ENCODE measurements around the gene AKT3.
"Not testable (repeated sequence)": the region's sequence is repeated elsewhere in the genome, so short reads cannot be mapped to it uniquely, and the experiment has no call there.

AKT3 gene

DNA sequence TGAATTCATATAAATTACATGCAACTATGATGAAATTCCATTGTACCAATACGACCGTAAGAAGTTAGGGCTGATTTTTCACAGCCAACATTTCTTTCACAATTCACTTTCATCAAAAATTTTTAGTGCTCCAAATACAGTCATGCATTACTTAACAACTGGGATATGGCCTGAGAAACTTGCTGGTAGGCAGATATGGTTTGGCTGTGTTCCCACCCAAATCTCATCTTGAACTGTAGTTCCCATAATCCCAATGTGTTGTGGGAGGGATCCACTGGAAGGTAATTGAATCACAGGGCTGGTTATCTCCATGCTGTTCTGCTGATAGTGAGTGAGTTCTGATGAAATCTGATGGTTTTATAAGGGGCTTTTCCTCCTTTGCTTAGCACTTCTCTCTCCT lies 244.4 kb downstream of the AKT3 start:
- in situ Hi-C loops (cut with MboI; ENCODE audit: low sequenced_read_pairs), result no loop called here
- DNase-seq (ENCODE audit: low spot score in 2 of 2), result no peak

DNA sequence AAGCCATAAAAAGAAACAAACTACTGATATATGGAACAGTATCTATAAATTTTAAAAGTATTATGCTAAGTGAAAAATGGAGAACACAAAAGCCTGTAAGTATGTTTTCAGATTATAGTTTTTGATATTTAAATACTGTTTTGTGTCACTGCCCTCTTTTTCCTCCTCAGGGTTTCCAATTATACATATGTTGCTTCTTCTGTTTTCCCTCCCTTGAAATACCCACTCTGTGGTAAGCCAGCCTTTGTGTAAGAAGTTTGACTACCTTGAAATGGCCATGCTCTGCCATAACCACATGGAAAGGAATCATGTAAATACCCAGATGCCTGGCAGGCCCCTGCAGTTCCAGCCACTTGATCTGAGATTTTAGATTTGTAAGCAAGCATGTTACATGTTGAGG lies 248.3 kb downstream of the AKT3 start:
- Histone ChIP-seq H3K36me3 (replicated peaks) (no peaks in the 10 kb centered on the region), H3K9me3 (no peaks in the 10 kb centered on the region), H3K4me1 (no peaks in the 10 kb centered on the region; the same call in 1 of the 2 replicates), H3K27me3 (ENCODE audit: low read depth) (no peaks in the 10 kb centered on the region), H3K4me3 (no peak overlapping the region)
- in situ Hi-C loops (cut with MboI; ENCODE audit: low sequenced_read_pairs), result no loop called here
- DNase-seq (ENCODE audit: low spot score in 2 of 2), result no peak

More for the DNA sequence above, 244.4 kb downstream of the AKT3 start:
- Histone ChIP-seq H3K36me3 (replicated peaks) (no peaks in the 10 kb centered on the region), H3K4me3 (no peak overlapping the region), H3K4me1 (peaks cover 2% of the 10 kb centered on the region; the same call in 1 of the 2 replicates), H3K9me3 (no peaks in the 10 kb centered on the region; the same call in 1 of the 2 replicates), H3K27me3 (ENCODE audit: low read depth) (no peaks in the 10 kb centered on the region)

DNA sequence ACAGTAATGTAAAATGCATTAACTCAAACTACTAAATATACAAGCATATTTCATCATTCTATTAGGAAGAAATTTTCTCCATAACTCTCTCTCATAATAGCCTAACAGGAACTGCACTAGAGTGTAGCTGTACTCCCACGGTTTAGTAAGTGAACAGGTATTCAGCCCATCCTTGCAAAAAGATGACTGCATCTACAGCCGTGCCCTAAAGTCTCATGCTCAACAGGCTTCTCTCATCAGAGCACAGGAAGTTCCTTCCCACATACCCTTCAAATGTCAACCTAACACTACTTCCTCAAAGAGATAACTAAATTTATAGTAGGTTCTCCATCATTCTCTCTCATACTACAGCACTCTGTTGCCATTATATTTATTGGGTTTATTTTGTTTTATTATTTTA lies 251.6 kb downstream of the AKT3 start:
- no peak overlapping the region for H3K4me3 ChIP-seq

DNA sequence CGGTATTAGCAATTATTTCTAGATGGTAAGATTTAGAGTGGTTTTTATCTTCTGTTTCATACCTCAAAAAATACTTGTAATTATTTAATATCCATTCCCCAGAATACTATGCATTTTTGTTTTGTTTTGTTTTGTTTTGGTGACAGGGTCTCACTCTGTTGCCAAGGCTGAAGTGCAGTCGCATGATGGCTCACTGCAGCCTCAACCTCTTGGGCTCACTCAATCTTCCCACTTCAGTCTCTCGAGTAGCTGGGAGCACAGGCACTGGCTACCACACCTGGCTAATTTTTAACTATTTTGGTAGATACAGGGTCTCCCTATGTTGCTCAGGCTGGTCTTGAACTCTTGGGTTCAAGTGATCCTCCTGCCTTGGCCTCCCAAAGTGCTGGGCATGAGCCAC lies 252.7 kb downstream of the AKT3 start:
- Histone ChIP-seq H3K27me3 (ENCODE audit: low read depth) (no peaks in the 10 kb centered on the region), H3K4me3 (no peak overlapping the region), H3K4me1 (peaks cover 4% of the 10 kb centered on the region), H3K36me3 (replicated peaks) (no peaks in the 10 kb centered on the region), H3K9me3 (no peaks in the 10 kb centered on the region)
- in situ Hi-C loops (cut with MboI; ENCODE audit: low sequenced_read_pairs), result no loop called here
- DNase-seq (ENCODE audit: low spot score in 2 of 2), result no peak

More for the DNA sequence above, 251.6 kb downstream of the AKT3 start:
- Histone ChIP-seq H3K27me3 (ENCODE audit: low read depth) (no peaks in the 10 kb centered on the region), H3K36me3 (replicated peaks) (no peaks in the 10 kb centered on the region), H3K9me3 (no peaks in the 10 kb centered on the region), H3K4me1 (peaks cover 4% of the 10 kb centered on the region)
- in situ Hi-C loops (cut with MboI; ENCODE audit: low sequenced_read_pairs), result no loop called here
- no peak for DNase-seq (ENCODE audit: low spot score in 2 of 2)

DNA sequence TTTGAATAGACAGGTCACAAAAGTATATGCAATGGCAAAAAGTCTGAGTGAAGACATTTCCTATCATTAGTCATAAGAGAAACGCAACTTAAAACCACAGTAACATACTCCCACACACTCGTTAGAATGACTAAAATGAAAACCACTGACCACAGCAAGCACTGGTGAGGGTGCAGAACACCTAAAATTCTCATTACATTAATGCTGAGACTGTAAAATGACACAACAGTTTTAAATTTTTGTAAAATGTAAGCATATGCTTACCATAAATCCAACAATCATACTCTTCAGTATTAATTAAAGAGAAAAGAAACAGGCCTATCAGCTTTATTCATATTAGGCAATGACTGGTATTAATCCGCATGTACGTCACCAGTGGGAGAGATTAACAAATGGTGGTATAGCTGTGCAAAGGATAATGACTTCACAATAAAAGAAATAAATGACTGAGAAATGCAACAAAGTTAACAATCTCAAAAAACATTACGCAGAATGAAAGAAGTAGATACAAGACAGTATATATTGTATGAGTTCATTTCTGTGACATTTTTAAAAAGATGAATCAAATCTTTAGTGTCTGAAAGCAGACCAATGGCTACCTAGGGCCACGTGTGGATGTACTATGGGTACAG lies 253.5 kb downstream of the AKT3 start:
- Histone ChIP-seq H3K36me3 (replicated peaks) (no peaks in the 10 kb centered on the region), H3K9me3 (no peaks in the 10 kb centered on the region), H3K4me3 (no peak overlapping the region), H3K4me1 (peaks cover 4% of the 10 kb centered on the region), H3K27me3 (ENCODE audit: low read depth) (no peaks in the 10 kb centered on the region)
- in situ Hi-C loops (cut with MboI; ENCODE audit: low sequenced_read_pairs), result no loop called here
- DNase-seq (ENCODE audit: low spot score in 2 of 2), result no peak

DNA sequence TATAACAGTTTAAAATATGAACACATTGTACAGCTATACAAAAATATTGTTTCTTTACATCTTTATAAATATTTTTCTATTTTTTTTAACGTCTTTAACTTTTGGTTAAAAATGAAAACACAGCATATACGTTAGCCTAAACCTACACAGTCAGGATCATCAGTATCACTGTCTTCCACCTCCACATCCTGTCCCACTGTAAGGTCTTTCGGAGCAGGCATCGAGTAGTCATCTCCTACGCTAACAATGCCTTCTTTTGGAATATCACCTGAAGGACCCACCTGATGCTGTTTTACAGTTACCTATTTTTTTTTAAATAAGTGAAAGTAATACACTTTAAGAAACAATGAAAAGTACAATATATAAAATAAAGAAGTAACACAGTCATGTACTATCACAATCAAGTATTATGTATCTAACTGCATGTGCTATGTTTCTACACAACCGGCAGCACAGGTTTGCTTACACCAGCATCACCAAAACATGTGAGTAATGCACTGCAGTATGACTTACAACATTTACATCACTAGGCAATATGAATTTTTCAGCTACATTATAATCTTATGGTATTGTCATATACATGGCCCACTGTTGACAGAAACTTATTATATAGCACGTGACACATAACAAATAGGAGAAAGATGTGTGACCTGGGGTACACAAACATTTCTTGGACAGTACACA lies 254.4 kb downstream of the AKT3 start:
- peaks cover 4% of the 10 kb centered on the region for H3K4me1 ChIP-seq
- no peak overlapping the region for H3K4me3 ChIP-seq
- H3K36me3 ChIP-seq (replicated peaks), result no peaks in the 10 kb centered on the region
- no peak for DNase-seq (ENCODE audit: low spot score in 2 of 2)
- in situ Hi-C loops (cut with MboI; ENCODE audit: low sequenced_read_pairs), result no loop called here
- no peaks in the 10 kb centered on the region for H3K27me3 ChIP-seq (ENCODE audit: low read depth)
- no peaks in the 10 kb centered on the region for H3K9me3 ChIP-seq

DNA sequence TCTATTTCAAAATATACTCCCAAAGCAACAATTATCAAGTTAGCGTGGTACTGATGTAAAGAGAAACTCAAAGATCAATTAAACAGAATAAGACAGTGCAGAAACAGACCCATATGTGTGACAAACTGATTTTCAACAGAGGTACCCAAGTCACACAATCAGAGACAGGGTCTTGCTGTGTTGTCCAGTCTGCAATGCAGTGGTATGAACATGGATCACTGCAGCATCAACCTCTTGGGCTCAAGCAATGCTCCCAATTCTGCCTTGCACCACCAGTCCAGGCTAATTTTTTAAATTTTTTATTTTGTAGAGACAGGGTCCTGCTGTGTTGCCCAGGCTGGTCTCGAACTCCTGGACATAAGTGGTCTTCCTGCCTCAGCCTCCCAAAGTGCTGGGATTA lies 255.6 kb downstream of the AKT3 start:
- in situ Hi-C loops (cut with MboI; ENCODE audit: low sequenced_read_pairs), result no loop called here
- no peaks in the 10 kb centered on the region for H3K27me3 ChIP-seq (ENCODE audit: low read depth)
- peaks cover 4% of the 10 kb centered on the region for H3K4me1 ChIP-seq
- DNase-seq (ENCODE audit: low spot score in 2 of 2), result no peak
- no peaks in the 10 kb centered on the region for H3K9me3 ChIP-seq
- H3K4me3 ChIP-seq, result no peak overlapping the region
- H3K36me3 ChIP-seq (replicated peaks), result no peaks in the 10 kb centered on the region

DNA sequence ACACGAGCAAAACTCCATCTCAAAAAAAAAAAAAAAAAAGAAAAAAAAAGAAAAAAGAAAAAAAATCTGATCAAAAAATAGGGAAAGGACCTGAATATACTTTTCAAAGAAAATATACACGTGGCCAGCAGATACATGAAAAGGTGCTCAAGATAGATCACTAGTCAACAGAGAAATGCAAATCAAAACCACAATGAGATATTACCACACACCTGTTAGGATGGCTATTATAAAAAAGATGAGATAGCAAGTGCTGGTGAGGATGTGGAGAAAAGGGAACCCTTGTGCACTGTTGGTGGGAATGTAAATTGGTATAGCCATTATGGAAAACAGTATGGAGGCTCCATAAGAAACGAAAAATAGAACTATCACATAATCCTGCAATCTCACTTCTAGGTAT lies 260.8 kb downstream of the AKT3 start:
- H3K4me1 ChIP-seq; H3K27me3 ChIP-seq (ENCODE audit: low read depth); H3K9me3 ChIP-seq; H3K4me3 ChIP-seq; H3K36me3 ChIP-seq (replicated peaks); in situ Hi-C loops (cut with MboI; ENCODE audit: low sequenced_read_pairs); DNase-seq (ENCODE audit: low spot score in 2 of 2): not testable (repeated sequence)

DNA sequence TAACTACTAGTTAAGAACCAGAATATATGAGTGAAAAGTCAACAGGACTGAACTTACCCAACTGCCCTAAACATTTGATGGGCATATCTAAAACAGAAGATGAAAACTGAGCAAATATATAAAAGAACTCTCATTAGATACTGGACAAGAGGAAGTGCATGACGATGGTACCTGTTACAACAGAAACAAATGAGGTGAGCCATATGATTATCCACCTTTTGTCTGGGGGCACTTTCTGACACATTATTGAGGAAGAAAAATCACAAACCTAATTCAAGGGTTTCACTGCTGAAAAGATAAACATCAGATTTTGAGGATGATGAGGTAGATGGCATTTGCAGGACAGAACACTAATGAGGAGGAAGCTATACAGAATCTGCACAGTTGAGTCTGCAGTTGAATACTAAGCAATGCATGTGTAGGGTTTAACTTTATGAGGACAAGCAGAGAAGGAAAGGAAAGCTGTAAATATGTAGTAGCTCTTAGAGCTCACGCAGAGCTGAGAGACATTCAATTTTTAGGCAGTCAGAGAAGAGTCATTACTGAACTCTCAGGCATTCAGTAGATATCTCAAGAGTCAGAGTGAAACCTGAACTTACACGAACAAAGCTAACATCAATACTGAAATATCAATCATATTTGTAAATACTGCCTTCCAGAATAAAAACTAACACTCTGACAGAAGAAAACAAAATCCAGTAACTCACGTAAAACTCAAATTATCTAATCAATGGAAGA lies 262.1 kb downstream of the AKT3 start:
- Histone ChIP-seq H3K27me3 (ENCODE audit: low read depth) (no peaks in the 10 kb centered on the region), H3K9me3 (no peaks in the 10 kb centered on the region), H3K4me3 (no peak overlapping the region), H3K36me3 (replicated peaks) (no peaks in the 10 kb centered on the region), H3K4me1 (no peaks in the 10 kb centered on the region)
- DNase-seq (ENCODE audit: low spot score in 2 of 2), result no peak
- in situ Hi-C loops (cut with MboI; ENCODE audit: low sequenced_read_pairs), result no loop called here

DNA sequence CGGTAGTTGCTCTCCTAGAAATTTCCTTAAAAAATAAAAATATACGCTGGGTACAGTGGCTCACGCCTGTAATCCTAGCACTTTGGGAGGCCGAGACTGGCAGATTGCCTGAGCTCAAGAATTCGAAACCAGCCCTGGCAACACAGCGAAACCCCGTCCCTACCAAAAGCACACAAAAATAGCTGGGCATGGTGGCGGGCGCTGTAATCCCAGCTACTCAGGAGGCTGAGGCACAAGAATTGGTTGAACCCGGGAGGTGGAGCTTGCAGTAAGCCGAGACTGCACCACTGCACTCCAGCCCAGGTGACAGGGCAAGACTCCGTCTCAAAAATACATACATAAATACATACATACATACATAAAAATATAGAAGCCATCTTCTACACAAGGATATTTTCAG lies 262.8 kb downstream of the AKT3 start:
- Histone ChIP-seq H3K36me3 (replicated peaks) (no peaks in the 10 kb centered on the region), H3K4me1 (no peaks in the 10 kb centered on the region), H3K27me3 (ENCODE audit: low read depth) (no peaks in the 10 kb centered on the region), H3K4me3 (no peak overlapping the region), H3K9me3 (no peaks in the 10 kb centered on the region)
- no peak for DNase-seq (ENCODE audit: low spot score in 2 of 2)
- in situ Hi-C loops (cut with MboI; ENCODE audit: low sequenced_read_pairs), result no loop called here

DNA sequence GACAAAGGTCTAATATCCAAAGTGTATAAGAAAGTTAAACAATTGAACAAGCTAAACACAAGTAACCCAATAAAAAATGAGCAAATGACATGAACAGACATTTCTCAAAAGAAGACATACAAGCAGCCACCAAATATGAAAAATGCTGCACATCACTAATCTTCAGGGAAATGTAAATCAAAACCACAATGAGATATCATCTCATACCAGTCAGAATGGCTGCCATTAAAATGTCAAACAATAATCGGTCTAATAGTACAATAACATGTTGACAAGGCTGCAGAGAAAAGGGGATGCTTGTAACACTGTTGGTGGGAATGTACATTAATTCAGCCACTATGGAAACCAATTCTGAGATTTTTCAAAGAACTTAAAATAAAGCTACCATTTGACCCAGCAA lies 264.1 kb downstream of the AKT3 start:
- no peaks in the 10 kb centered on the region for H3K9me3 ChIP-seq
- H3K4me1 ChIP-seq, result no peaks in the 10 kb centered on the region
- in situ Hi-C loops (cut with MboI; ENCODE audit: low sequenced_read_pairs), result no loop called here
- no peaks in the 10 kb centered on the region for H3K27me3 ChIP-seq (ENCODE audit: low read depth)
- H3K36me3 ChIP-seq (replicated peaks), result no peaks in the 10 kb centered on the region
- DNase-seq (ENCODE audit: low spot score in 2 of 2), result no peak
- no peak overlapping the region for H3K4me3 ChIP-seq

DNA sequence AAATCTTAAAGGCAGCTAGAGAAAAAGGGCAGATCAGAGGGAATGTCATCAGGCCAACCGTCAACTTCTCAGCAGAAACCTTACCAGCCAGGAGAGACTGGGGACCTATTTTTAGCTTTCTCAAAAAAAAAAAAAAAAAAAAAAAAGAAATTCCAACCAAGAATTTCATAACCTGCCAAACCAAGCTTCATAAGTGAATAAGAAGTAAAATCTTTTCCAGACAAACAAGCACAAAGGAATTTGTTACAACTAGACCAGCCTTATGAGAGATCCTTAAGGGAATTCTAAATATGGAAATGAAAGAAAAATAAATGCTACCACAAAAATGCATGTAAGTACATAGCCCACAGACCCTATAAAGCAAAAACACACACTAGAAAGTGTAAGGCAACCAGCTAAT lies 267.7 kb downstream of the AKT3 start:
- no peaks in the 10 kb centered on the region for H3K27me3 ChIP-seq (ENCODE audit: low read depth)
- in situ Hi-C loops (cut with MboI; ENCODE audit: low sequenced_read_pairs), result no loop called here
- no peaks in the 10 kb centered on the region for H3K36me3 ChIP-seq (replicated peaks)
- no peaks in the 10 kb centered on the region for H3K9me3 ChIP-seq
- DNase-seq (ENCODE audit: low spot score in 2 of 2), result no peak
- no peak overlapping the region for H3K4me3 ChIP-seq
- no peaks in the 10 kb centered on the region for H3K4me1 ChIP-seq

DNA sequence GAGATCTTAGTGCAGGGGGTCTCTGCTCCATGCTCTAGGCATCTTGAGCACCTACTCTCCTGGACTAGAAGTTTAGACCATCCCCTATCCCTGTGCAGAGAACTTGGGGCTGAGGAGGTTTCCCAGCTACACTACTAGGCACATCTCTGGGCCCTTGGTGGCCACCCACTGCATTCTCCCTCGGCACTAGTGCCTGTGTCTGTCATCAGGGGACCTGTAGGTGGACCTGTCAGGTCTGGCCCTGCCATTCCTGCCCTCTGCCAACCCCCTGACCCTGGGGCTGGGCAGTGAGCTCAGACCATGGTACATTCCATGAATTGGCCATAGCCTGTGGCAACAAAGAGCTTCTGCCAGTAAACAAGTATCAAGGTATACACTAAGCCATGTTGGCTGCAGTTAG lies 269.1 kb downstream of the AKT3 start:
- H3K27me3 ChIP-seq (ENCODE audit: low read depth), result no peaks in the 10 kb centered on the region
- H3K9me3 ChIP-seq, result no peaks in the 10 kb centered on the region
- no peak for DNase-seq (ENCODE audit: low spot score in 2 of 2)
- no peaks in the 10 kb centered on the region for H3K36me3 ChIP-seq (replicated peaks)
- in situ Hi-C loops (cut with MboI; ENCODE audit: low sequenced_read_pairs), result no loop called here
- H3K4me1 ChIP-seq, result no peaks in the 10 kb centered on the region
- no peak overlapping the region for H3K4me3 ChIP-seq

DNA sequence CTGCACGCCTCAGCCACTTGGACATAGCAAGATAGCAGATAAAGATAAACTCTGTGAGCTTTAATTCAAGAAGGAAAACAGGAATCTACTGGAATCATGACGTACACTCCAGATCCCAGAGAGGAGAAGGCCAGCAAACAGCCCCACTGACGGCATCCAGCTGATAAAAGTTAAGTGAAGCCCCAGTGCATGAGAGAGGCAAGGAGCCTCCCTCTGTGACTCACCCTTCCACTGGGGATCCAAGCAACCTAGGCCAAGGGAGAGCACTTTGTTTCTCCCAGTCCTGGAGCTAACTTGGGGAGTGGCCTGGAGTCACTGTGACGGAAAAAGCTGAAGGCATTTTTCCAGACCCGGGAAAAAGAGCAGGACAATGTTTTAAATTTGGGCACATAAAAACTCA lies 270.0 kb downstream of the AKT3 start:
- in situ Hi-C loops (cut with MboI; ENCODE audit: low sequenced_read_pairs), result no loop called here
- DNase-seq (ENCODE audit: low spot score in 2 of 2), result no peak

More for the DNA sequence above, 270.0 kb downstream of the AKT3 start:
- Histone ChIP-seq H3K9me3 (no peaks in the 10 kb centered on the region), H3K4me3 (no peak overlapping the region), H3K4me1 (no peaks in the 10 kb centered on the region), H3K27me3 (ENCODE audit: low read depth) (no peaks in the 10 kb centered on the region), H3K36me3 (replicated peaks) (no peaks in the 10 kb centered on the region)
